A549 (cell line): Measurements from ENCODE around the gene LDLRAD3. TPM values are rescaled to one million over a fixed set of nuclear protein-coding genes. Genes with fewer than 3 reads are reported as not detected.

Experiments
- ATAC-seq, 2 experiments: fragments of 200-7000 bp in 1 of 2; fragments of >200 bp in 1 of 2; cut with Nextera tagmentation in 1 of 2; cut with Tn5 transposase in 1 of 2; 3 replicates each; pipeline versions ENCODE4 v1.8.0 to v1.9.1; 2018 to 2020; ENCODE audit warnings: mild to moderate bottlenecking in 1 of 2, moderate library complexity in 1 of 2
- CTCF ChIA-PET: fragments of 300-600 bp; sonication (Branson Sonifier 250); formaldehyde crosslinking; extraction: SDS; loops from one replicate; lab custom pipeline; 2021; ENCODE audit warnings: antibody characterized with exemption, inconsistent platforms; lab: Yijun Ruan, JAX
- POLR2A ChIA-PET: fragments of 350-600 bp; formaldehyde crosslinking; extraction: SDS; loops from one replicate; lab custom pipeline; 2021; ENCODE audit warnings: antibody characterized with exemption, inconsistent platforms; lab: Yijun Ruan, JAX
- DNase-seq, 2 experiments: peaks; one replicate each; pipeline versions ENCODE4 v3.0.0 to v3.0.0-alpha.2; 2011 to 2016; ENCODE audit warnings: low read depth in 1 of 2, low spot score in 1 of 2
- FAIRE-seq: peaks from 2 replicates; lab custom pipeline; 2011; peaks lifted over from hg19 to GRCh38; lab: Jason Lieb, UNC
- H3K27ac ChIP-seq, 2 experiments: fragments of >200 bp; sonication (Bioruptor Twin); formaldehyde crosslinking; 3 replicates each; pipeline ENCODE4 v1.5.1; 2016 to 2017
- H3K4me1 ChIP-seq: fragments of >200 bp; sonication (Bioruptor Twin); formaldehyde crosslinking; 3 replicates; pipeline ENCODE4 v1.6.1; 2016
- H3K4me2 ChIP-seq: fragments of >200 bp; sonication (Bioruptor Twin); formaldehyde crosslinking; 3 replicates; pipeline ENCODE4 v1.6.1; 2016
- H3K4me3 ChIP-seq: fragments of >200 bp; sonication (Bioruptor Twin); formaldehyde crosslinking; 3 replicates; pipeline ENCODE4 v1.5.1; 2016
- H3K9me3 ChIP-seq: fragments of >200 bp; sonication (Bioruptor Twin); formaldehyde crosslinking; 3 replicates; pipeline ENCODE4 v1.6.1; 2016
- CBX2 ChIP-seq: fragments of 200-600 bp; sonication (generic); IDR thresholded peaks from 2 replicates; pipeline ENCODE4 v1.6.1; 2016; ENCODE audit warnings: low read depth, mild to moderate bottlenecking, borderline replicate concordance
- CBX8 ChIP-seq: fragments of 200-600 bp; sonication (generic); IDR thresholded peaks from 2 replicates; pipeline ENCODE4 v1.6.1; 2016
- CEBPB ChIP-seq, 2 experiments: fragments of >200 bp in 1 of 2; sonication (Bioruptor Twin) in 1 of 2; formaldehyde crosslinking in 1 of 2; IDR thresholded peaks; 2 replicates each; pipeline ENCODE4 v1.6.1; 2012 to 2016
- CHD4 ChIP-seq: fragments of 200-600 bp; sonication (generic); IDR thresholded peaks from 2 replicates; pipeline ENCODE4 v1.6.1; 2016; ENCODE audit warnings: antibody characterized with exemption, mild to moderate bottlenecking, borderline replicate concordance
- EHF ChIP-seq: fragments of 250-450 bp; sonication (Bioruptor Pico); IDR thresholded peaks from 2 replicates; pipeline ENCODE4 v1.5.0; 2020; ENCODE audit warnings: mild to moderate bottlenecking
- EHMT2 ChIP-seq: fragments of 200-600 bp; sonication (generic); IDR thresholded peaks from 2 replicates; pipeline ENCODE4 v1.6.1; 2016; ENCODE audit warnings: antibody characterized with exemption, low read depth, mild to moderate bottlenecking, moderate library complexity
- FOSB ChIP-seq: fragments of 250-450 bp; sonication (Bioruptor Pico); IDR thresholded peaks from 2 replicates; pipeline ENCODE4 v1.5.0; 2020; ENCODE audit warnings: mild to moderate bottlenecking, moderate library complexity
- GATA3 ChIP-seq: IDR thresholded peaks from 2 replicates; pipeline ENCODE4 v1.6.1; 2012; ENCODE audit warnings: borderline replicate concordance
- HDAC2 ChIP-seq: fragments of 200-600 bp; sonication (generic); IDR thresholded peaks from 2 replicates; pipeline ENCODE4 v1.6.1; 2016
- HEYL ChIP-seq: fragments of 250-450 bp; sonication (Bioruptor Pico); IDR thresholded peaks from 2 replicates; pipeline ENCODE4 v1.8.0; 2021; ENCODE audit warnings: mild to moderate bottlenecking, moderate library complexity
- HOXB5 ChIP-seq: fragments of 250-450 bp; sonication (Bioruptor Pico); IDR thresholded peaks from 2 replicates; pipeline ENCODE4 v1.5.0; 2020; ENCODE audit warnings: mild to moderate bottlenecking, moderate library complexity
- KDM1A ChIP-seq: fragments of 200-600 bp; sonication (generic); IDR thresholded peaks from 2 replicates; pipeline ENCODE4 v1.6.1; 2016; ENCODE audit warnings: low read depth, mild to moderate bottlenecking
- KDM5A ChIP-seq: fragments of 200-600 bp; sonication (generic); IDR thresholded peaks from 2 replicates; pipeline ENCODE4 v1.6.1; 2016; ENCODE audit warnings: antibody characterized with exemption, mild to moderate bottlenecking
- MAFK ChIP-seq: fragments of 450-650 bp; IDR thresholded peaks from 2 replicates; pipeline ENCODE4 v1.6.1; 2014; ENCODE audit not compliant: partially characterized antibody
- PHF8 ChIP-seq: fragments of 200-600 bp; sonication (generic); IDR thresholded peaks from 2 replicates; pipeline ENCODE4 v1.6.1; 2016; ENCODE audit warnings: low read depth, mild to moderate bottlenecking, antibody characterized with exemption, moderate library complexity, borderline replicate concordance
- RAD21 ChIP-seq, 2 experiments: fragments of >200 bp in 1 of 2; sonication (Bioruptor Twin) in 1 of 2; formaldehyde crosslinking in 1 of 2; IDR thresholded peaks in 1 of 2; conservative IDR thresholded peaks in 1 of 2; 2 replicates in 1 of 2; 3 replicates in 1 of 2; pipeline ENCODE4 v1.6.1; 2012 to 2018; ENCODE audit warnings: inconsistent platforms in 1 of 2
- RARB ChIP-seq: fragments of 250-450 bp; sonication (Bioruptor Pico); IDR thresholded peaks from 2 replicates; pipeline ENCODE4 v1.8.0; 2021; ENCODE audit warnings: mild to moderate bottlenecking, moderate library complexity
- RCOR1 ChIP-seq: fragments of 150-350 bp; IDR thresholded peaks from 2 replicates; pipeline ENCODE4 v1.6.1; 2014; ENCODE audit warnings: antibody characterized with exemption, low read length, low read depth
- RFX5 ChIP-seq: fragments of 450-650 bp; IDR thresholded peaks from 2 replicates; pipeline ENCODE4 v1.7.1; 2014; ENCODE audit warnings: antibody characterized with exemption, mild to moderate bottlenecking, moderate library complexity
- TFCP2L1 ChIP-seq: fragments of 250-450 bp; sonication (Bioruptor Pico); IDR thresholded peaks from 2 replicates; pipeline ENCODE4 v1.5.0; 2021; ENCODE audit warnings: mild to moderate bottlenecking
- ZC3H11A ChIP-seq: fragments of 450-650 bp; IDR thresholded peaks from 2 replicates; pipeline ENCODE4 v1.6.1; 2014; ENCODE audit warnings: antibody characterized with exemption, mild to moderate bottlenecking
- ZFP36 ChIP-seq: fragments of 450-650 bp; IDR thresholded peaks from 2 replicates; pipeline ENCODE4 v1.6.1; 2014; ENCODE audit warnings: borderline replicate concordance; ENCODE audit not compliant: partially characterized antibody
- ZNF302 ChIP-seq: fragments of 250-450 bp; sonication (Bioruptor Pico); IDR thresholded peaks from 2 replicates; pipeline ENCODE4 v1.9.0; 2021; ENCODE audit warnings: inconsistent platforms, mild to moderate bottlenecking, moderate library complexity
- ZSCAN20 ChIP-seq: fragments of 250-450 bp; sonication (Bioruptor Pico); IDR thresholded peaks from 2 replicates; pipeline ENCODE4 v1.8.0; 2022; ENCODE audit warnings: mild to moderate bottlenecking, moderate library complexity
- WGBS: methylation state at CpG from one replicate; pipeline ENCODE4 v1.1.6; 2017; ENCODE audit errors: missing lambda C conversion rate; 5-methylcytosine and 5-hydroxymethylcytosine counted together
- polyA plus RNA-seq, 4 experiments: library from polyadenylated mRNA; depleted of rRNA in 3 of 4; stranded (reverse); fragments of >200 nt; fragmentation: RNase III in 1 of 4; extraction: RNeasy Plus Mini Kit Qiagen cat#74134 plus additional on column Dnase treatment in 1 of 4; gene quantifications; 2 replicates in 3 of 4; 3 replicates in 1 of 4; pipeline ENCODE4 v1.2.3, GENCODE V29; 2011 to 2017
- TF ChIP-seq, protein P1 (sequence below): fragments of 250-450 bp; sonication (Bioruptor Pico); IDR thresholded peaks from 2 replicates; pipeline ENCODE4 v1.5.0; 2020; ENCODE audit warnings: low read depth, mild to moderate bottlenecking, moderate library complexity
- TF ChIP-seq, protein P2 (sequence below): fragments of >200 bp; sonication (Bioruptor Twin); formaldehyde crosslinking; IDR thresholded peaks from 3 replicates; pipeline ENCODE4 v1.6.1; 2016
- TF ChIP-seq, protein P3 (sequence below): fragments of 200-600 bp; sonication (generic); IDR thresholded peaks from 2 replicates; pipeline ENCODE4 v1.6.1; 2016; ENCODE audit warnings: antibody characterized with exemption, mild to moderate bottlenecking, moderate library complexity
- TF ChIP-seq, protein P4 (sequence below): IDR thresholded peaks from 2 replicates; pipeline ENCODE4 v1.6.1; 2012; ENCODE audit warnings: low read depth, borderline replicate concordance
- TF ChIP-seq, protein P5 (sequence below): fragments of >200 bp; sonication (Bioruptor Twin); formaldehyde crosslinking; IDR thresholded peaks from 2 replicates; pipeline ENCODE4 v1.6.1; 2016

The LDLRAD3 gene
- polyA plus RNA-seq, 2 of the 4 experiments (the other 2 are of a cell fraction) = 10.5 to 13.2 TPM

DNA sequence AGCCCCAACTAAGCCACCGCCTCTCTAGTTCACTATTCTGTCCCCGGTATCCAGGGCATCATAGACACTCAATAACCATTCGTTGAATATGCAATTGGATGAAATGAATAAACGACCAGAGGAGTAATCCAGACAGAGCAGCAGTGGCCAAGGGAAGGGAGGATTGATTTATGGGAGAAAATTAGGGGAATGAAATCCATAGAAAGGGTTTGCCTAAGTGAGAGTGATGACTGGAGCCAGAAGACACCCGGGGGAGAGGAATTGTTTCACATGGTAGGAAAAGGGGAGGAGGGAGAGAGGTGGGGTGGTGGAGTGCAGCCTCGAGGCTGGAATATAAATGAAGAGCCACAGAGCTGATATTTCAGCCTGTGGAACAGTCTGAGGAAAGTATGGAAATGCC, 177.2 kb downstream of the LDLRAD3 start:
- no peak for FAIRE-seq
- WGBS = 87% methylated on average over 6 of the region's 6 CpGs
- Histone ChIP-seq H3K4me1 (no peaks in the 10 kb centered on the region), H3K9me3 (no peaks in the 10 kb centered on the region), H3K4me2 (no peak overlapping the region), H3K27ac (no peak overlapping the region), H3K4me3 (no peak overlapping the region)
- ChIA-PET CTCF (interaction anchor here (5.2 kb wide), 1 partner anchor 11 kb away, joined by 32 read pairs; no protein-coding TSS in a partner anchor), POLR2A (no interaction called here)
- no peak for ATAC-seq
- TF ChIP-seq, protein P1, sequence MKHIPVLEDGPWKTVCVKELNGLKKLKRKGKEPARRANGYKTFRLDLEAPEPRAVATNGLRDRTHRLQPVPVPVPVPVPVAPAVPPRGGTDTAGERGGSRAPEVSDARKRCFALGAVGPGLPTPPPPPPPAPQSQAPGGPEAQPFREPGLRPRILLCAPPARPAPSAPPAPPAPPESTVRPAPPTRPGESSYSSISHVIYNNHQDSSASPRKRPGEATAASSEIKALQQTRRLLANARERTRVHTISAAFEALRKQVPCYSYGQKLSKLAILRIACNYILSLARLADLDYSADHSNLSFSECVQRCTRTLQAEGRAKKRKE = no peak
- TF ChIP-seq CHD4 = no peak
- no peak for TF ChIP-seq RARB (CRISPR knock-in tag)
- no peak for TF ChIP-seq EHMT2
- TF ChIP-seq, protein P2, sequence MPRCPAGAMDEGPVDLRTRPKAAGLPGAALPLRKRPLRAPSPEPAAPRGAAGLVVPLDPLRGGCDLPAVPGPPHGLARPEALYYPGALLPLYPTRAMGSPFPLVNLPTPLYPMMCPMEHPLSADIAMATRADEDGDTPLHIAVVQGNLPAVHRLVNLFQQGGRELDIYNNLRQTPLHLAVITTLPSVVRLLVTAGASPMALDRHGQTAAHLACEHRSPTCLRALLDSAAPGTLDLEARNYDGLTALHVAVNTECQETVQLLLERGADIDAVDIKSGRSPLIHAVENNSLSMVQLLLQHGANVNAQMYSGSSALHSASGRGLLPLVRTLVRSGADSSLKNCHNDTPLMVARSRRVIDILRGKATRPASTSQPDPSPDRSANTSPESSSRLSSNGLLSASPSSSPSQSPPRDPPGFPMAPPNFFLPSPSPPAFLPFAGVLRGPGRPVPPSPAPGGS = no peak
- TF ChIP-seq ZC3H11A = no peak
- TF ChIP-seq, protein P3, sequence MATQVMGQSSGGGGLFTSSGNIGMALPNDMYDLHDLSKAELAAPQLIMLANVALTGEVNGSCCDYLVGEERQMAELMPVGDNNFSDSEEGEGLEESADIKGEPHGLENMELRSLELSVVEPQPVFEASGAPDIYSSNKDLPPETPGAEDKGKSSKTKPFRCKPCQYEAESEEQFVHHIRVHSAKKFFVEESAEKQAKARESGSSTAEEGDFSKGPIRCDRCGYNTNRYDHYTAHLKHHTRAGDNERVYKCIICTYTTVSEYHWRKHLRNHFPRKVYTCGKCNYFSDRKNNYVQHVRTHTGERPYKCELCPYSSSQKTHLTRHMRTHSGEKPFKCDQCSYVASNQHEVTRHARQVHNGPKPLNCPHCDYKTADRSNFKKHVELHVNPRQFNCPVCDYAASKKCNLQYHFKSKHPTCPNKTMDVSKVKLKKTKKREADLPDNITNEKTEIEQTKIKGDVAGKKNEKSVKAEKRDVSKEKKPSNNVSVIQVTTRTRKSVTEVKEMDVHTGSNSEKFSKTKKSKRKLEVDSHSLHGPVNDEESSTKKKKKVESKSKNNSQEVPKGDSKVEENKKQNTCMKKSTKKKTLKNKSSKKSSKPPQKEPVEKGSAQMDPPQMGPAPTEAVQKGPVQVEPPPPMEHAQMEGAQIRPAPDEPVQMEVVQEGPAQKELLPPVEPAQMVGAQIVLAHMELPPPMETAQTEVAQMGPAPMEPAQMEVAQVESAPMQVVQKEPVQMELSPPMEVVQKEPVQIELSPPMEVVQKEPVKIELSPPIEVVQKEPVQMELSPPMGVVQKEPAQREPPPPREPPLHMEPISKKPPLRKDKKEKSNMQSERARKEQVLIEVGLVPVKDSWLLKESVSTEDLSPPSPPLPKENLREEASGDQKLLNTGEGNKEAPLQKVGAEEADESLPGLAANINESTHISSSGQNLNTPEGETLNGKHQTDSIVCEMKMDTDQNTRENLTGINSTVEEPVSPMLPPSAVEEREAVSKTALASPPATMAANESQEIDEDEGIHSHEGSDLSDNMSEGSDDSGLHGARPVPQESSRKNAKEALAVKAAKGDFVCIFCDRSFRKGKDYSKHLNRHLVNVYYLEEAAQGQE = no peak
- TF ChIP-seq CEBPB (IDR thresholded peaks at IDR 0.05) = no peak
- TF ChIP-seq KDM1A = no peak
- no peak for TF ChIP-seq MAFK
- TF ChIP-seq, protein P4, sequence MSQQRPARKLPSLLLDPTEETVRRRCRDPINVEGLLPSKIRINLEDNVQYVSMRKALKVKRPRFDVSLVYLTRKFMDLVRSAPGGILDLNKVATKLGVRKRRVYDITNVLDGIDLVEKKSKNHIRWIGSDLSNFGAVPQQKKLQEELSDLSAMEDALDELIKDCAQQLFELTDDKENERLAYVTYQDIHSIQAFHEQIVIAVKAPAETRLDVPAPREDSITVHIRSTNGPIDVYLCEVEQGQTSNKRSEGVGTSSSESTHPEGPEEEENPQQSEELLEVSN = no peak
- TF ChIP-seq, protein P5, sequence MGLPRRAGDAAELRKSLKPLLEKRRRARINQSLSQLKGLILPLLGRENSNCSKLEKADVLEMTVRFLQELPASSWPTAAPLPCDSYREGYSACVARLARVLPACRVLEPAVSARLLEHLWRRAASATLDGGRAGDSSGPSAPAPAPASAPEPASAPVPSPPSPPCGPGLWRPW = no peak
- TF ChIP-seq HEYL (CRISPR knock-in tag) = no peak
- no peak for TF ChIP-seq GATA3
- no peak for TF ChIP-seq KDM5A
- no peak for TF ChIP-seq EHF (CRISPR knock-in tag)
- no peak for TF ChIP-seq CBX2
- no peak for TF ChIP-seq TFCP2L1 (CRISPR knock-in tag)
- no peak for DNase-seq

DNA sequence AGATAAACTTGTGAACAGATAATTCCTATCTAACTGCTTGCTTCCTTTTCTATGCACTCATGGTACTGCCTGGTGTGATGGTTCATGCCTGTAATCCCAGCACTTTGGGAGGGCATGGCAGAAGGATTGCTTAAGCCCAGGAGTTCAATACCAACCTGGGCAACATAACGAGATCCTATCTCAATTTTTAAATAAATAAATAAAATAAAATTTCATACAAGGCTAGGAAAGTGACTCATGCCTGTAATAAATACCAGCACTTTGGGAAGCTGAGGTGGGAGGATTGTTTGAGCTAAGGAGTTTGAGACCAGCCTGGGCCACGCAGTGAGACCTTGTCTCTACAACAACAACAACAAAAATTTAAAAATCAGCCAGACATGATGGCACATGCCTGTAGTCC, 178.8 kb downstream of the LDLRAD3 start:
- no peaks in the 10 kb centered on the region for H3K4me1 ChIP-seq
- CTCF ChIA-PET = interaction anchor here (0.8 to 5.2 kb wide), 2 partner anchors 9 to 300 kb away, joined by 3 to 32 read pairs; no protein-coding TSS in a partner anchor
- H3K4me2 ChIP-seq = no peak overlapping the region
- WGBS = 57% methylated on average over 2 of the region's 2 CpGs
- no peak overlapping the region for H3K4me3 ChIP-seq
- FAIRE-seq (no peak), DNase-seq (no peak), ATAC-seq (no peak)
- POLR2A ChIA-PET = no interaction called here
- no peaks in the 10 kb centered on the region for H3K9me3 ChIP-seq
- H3K27ac ChIP-seq = no peak overlapping the region
- TF ChIP-seq PHF8 (no peak), RCOR1 (no peak), FOSB (no peak), ZSCAN20 (CRISPR knock-in tag) (no peak), GATA3 (no peak), RAD21 (conservative IDR thresholded peaks at IDR 0.05 in 1 of 2, IDR thresholded peaks at IDR 0.05 in 1 of 2) (no peak), CBX8 (no peak), HOXB5 (CRISPR knock-in tag) (no peak), ZC3H11A (no peak), RFX5 (no peak), EHMT2 (no peak), ZNF302 (CRISPR knock-in tag) (no peak), HDAC2 (no peak), ZFP36 (no peak)
- TF ChIP-seq, protein P4 = no peak
- TF ChIP-seq, protein P1 = no peak
